ENCODE data around the gene NGEF.

The NGEF gene

DNA sequence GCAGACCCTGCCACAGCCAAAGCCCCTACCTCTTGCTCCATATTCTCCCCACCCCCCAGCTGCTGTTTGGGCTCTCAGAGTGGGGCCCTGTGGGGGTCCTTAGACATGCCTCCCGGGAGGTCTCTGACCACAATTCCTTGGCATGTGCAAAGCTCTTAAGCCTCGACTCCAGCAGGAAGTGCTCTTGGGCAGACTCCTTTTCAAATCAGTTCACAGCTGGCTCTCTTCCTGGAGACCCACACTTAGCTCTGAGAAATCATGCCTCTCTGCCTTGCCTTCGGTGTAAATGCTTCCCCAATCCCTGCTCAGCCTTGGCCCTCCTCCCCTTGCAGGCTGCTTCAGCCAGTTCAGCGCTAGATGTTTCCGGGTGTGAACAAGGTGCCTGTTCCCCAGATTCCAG is 46.9 kb downstream of the NGEF start:
- no peak for DNase-seq

DNA sequence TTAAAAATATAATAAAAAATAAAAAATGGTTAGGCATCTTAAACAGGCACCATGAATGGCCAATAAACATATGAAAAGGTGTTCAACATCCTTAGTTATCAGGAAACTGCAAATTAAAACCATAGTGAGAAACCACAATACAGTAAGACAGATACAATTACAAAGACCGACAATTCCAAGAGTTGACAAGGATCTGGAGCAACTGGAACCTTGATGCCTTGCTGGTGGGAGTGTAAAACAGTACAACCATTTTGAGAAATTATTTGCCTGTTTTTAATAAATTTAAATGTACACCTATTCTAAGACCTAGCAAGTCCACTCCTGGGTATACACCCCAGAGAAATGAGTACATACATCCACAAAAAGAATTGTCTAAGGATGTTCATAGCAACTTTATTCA is 49.1 kb downstream of the NGEF start:
- DNase-seq, result no peak

DNA sequence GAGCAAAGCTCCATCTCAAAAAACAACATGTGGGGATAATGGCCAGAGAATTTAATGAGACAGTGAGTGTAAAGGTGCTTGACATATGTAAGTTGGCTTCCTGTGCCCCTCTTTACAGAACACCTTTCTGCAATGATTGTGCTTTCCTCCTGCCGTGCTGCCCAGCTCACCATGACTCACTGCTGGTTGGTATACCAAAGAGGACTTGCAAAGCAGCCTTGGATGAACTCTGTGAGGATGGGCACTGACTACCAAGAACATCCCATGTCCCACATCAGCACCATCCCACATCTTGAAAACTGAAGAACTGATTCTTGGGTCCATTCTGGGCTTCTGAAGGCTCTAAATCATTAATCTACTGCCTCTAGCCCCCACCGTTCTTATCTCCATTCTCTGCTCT is 52.2 kb downstream of the NGEF start:
- DNase-seq, result no peak

DNA sequence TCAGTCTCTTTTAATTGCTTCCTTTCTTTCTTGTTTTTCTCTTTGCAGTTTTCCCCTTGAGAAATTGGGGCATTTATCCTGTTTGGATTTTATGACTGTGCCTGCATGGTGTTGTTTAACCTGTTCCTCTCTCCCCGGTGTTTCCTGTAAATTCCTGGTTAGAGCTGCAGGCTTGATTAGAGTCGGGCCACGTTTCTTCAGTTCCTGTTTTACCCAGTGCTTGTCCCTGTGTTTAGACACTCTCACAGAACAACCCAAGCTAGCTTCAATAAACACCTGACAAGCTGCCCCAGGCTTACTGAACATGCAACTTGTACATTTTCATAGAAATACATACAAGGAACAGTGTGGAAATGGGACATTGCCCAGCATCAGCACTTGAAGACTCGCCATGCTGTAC is 53.9 kb downstream of the NGEF start:
- DNase-seq, result no peak

DNA sequence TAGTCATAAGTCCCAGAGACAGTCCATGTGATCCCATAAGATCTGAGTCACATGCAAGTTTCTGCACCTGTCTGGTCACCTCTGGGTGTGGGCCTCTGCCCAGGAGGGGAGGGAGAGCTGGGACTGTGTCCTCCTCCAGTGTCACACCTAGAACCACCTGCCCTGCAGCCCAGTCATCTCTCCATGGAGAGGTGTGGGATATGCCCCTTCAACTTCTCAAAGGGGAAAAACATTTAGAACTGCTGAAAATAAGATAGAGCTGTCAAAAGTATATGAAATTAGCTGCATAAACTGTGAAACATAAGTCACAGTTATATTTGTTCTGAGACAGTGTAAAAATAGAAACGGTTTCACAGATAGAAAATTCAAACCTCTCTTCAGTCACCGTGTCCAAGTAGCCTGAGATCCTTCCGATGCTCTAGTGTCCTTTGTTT is 55.4 kb downstream of the NGEF start:
- DNase-seq, result no peak

DNA sequence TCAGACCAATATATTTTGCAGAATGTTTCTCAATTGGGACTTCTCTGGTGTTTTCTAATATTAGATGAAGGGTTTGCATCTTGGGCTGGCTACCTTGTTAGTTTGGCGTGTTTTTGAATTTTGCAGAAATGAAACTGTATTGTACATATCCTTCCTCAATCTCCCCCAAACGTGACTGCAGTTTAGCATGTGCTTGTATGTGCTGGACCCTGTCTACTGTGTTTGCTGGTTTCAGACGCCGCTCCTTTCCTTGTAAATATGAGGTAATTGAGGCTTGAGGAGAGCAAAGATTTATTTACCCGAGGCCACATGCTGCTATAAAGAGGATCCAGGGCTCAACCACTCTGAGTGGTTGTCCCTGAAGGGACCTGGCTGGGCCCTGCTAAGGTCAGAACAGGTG is 57.2 kb downstream of the NGEF start:
- DNase-seq, result no peak

DNA sequence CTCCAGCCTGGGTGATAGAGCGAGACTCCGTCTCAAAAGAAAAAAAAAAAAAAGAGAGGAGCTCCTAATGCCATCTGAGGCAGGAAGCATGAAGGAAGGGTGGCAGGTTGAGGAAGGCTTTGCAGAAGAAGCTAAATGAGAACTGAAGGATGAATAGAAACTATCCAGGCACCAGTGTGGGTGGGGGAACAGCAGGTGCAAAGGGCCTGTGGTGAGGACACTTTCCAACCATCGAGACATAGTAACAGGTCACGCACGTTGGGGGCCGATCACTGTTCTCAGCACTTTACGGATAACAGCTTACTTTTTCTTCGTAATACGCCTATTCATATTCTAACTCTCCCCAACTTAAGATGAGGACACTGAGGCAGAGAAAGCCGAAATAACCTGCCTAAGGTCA is 58.4 kb downstream of the NGEF start:
- no peak for DNase-seq

DNA sequence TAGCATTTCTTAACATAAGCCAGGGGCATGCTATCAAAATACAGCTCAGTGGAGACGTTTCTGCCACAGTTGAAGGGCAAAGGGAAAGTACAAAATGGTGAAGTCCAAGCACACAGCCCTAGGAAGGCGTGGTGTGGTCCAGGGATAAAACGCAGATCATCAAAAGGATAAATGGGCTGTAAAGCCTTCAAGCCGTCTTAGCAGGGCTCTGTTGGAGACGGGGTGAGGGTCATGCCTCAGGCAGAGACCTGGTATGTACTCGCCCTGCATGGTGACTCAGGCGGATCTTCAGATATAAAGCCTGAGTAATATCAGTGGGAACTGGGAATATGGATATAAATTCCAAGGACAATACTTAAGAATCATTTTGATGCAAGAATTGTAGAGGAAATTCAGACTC is 61.2 kb downstream of the NGEF start:
- DNase-seq, result no peak

DNA sequence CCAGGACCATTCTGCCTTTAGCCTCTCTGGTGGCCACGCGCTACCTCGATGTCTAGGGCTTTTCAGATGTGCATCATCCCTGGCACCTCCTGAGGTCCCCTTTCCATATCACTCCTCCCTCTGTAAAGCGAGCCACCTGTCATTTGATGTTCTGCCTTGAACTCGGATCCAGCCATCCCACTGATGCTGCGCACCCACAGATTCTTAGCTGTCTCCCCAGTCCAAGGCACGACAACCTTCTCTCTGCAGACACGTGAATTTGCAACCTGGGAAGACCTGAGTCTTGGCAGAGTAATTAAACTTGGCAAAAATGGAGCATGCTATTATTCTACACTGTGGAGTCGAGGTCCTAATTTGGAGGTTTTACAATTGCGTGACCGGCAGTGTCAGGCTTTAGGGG is 61.9 kb downstream of the NGEF start:
- DNase-seq, result no peak

DNA sequence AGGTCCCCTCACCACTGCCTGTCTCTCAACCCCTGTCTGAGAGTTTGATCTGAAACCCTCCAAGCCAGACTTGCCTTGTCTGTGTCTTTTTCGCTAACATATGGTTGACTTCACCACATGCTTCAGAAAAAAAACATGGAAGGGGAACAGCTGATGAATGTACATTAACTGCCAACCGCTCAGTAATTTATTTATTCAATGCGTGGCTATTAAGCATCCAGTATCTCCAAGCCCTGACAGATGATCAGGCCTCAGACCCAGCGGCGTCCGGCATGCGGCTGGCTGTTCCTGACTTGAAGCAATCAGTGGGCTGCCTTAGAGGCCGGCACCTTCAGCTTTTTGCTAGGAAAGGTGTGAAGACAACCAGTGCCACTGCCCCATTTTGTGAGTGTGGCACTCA is 62.3 kb downstream of the NGEF start:
- DNase-seq, result no peak

DNA sequence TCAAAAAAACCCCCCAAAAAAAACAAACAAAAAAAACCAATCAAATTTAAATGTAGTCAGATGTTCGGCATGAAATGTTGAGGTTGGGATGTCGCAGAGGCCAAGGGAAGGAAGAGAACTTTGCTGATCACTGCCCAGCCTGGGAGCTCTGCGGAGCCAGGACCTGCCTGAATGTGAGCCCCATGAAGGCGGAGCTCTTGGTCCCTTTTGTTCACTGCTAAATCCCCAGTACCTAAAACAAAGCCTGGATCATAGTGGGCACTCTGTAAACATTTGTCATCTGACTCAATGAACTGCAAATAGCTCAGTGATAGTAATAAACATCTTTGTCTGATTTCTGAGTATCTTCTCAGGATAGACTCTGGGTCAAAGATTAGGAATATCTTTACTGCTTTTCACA is 64.0 kb downstream of the NGEF start:
- DNase-seq, result no peak

DNA sequence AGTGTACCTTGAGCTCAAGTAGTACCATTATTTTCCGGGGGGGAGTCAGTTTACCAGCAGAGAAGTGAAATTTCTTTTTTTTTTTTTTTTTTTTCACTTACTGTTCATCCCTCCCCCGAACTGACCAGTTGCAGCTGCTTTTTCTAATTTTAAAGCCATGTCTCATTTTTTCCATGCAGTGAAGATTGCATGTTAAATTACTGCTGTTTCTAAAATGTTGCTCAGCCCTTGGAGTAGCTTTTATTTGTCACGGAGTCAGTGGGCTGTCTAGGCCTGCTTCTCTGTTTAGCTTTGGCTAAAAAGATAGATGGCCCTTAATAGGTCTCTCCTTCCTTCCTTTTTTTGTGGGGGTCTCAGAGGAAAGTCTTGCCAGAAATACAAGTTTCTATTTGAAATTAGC is 70.2 kb downstream of the NGEF start:
- DNase-seq, result no peak

DNA sequence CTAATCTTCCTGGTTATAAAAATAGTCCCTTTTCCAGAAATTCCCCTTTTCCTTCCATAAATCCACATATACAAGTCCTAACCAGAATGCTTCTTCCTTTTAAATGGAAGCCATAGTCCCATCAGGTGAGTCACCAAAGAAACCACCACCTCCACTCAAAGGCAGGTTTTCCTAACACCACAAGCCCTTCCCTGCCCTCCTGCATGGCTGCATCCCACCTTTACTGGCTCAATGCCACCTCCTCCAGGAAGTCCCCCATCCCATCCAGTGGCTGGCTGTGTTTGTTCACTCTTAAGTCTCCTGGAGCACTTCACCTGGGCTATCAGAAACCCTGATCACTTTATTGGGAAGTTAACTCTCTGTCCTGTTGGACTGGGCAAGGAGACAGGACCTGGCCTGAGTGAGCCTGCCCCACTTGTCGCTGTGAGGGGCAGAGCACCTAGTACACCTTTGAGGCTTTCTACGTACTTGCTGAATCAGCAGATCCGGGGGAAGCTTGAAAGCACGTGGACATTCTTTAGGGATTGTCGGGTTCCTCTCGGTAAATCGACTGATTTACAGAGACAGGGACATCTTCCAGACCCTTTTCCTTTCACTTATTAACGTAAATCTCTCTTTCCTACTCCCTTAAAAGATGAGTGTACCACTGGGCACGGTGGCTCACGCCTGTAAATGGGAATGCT is 71.0 kb downstream of the NGEF start:
- no peak for DNase-seq

DNA sequence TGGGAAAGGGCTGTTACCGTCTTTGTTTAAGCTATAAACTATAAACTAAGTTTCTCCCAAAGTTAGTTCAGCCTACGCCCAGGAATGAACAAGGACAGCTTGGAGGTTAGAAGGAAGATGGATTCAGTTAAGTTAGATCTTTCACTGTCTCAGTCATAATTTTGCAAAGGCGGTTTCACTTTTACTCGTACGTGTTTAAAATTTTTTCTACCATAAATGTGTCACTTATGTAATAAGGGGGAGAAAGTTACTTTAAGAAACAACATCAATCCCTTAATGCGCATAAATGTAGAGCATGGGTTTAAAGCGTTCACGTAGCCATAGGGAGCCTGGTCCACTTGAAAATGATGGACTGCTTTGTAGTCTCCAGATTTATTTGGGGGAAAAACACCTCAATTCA is 71.7 kb downstream of the NGEF start:
- DNase-seq, result no peak

DNA sequence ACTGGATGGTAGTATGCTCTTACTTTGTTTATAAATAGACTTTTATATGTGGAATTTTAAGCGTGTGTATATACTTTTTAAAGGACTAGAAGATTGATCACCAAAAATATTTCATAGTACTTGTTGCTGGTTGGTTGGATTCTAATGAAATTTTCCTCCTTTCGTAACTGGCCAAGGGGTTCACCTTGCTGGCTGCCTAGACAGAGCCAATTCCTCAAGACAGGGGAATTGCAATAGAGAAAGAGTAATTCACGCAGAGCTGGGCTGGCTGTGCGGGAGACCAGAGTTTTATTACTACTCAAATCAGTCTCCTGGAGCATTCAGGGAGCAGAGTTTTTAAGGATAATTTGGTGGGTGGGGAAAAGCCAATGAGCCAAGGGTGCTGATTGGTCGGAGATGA is 72.3 kb downstream of the NGEF start:
- no peak for DNase-seq

DNA sequence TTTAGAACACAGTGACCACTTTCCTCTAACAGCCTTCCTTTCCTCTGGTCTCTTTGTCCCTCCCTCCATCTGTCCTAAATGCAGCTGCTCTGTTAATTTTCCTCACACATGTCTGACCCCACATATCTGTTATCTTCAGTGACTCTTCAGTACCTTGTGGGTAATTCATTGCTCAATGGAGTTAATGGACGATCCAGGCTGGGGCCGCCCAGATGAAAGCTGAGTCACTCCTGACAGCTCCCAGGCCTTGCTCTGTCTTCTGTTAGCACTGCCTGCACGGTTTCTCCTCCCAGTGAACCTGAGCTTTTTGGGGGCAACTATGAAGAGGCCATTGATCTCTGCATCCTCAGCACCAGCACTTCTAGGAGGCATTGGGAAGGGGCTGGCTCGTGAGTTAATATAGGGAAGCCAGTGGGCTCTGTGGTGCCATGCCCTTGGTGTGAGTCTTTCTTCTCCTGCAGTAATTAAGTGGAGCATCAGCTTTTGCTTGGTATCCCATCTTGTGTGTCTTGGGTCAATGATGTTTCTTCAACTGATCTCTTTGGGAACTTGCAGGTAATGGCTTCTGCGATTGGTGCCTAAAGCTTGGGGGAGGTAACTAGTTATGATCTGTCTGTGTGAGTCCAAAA is 75.7 kb downstream of the NGEF start:
- DNase-seq, result no peak

DNA sequence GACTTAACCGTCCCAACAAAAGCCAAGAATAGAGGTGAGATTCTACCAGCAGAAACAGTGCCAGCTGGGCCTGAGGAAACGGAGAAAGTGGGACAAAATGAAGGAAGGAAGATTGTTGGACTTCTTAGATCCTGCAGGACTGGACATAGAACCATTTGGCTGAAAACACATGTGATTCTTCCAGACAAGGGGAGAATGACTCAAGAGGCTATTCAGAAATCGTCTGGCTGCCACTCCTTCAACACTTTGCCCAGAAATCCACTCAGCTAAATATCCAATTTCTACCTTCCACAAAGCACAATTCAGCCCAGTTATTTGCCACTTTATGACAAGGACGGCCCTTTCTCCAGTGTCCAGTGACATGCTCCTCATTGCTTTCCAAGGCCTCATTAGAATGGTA is 81.4 kb downstream of the NGEF start:
- DNase-seq, result no peak

DNA sequence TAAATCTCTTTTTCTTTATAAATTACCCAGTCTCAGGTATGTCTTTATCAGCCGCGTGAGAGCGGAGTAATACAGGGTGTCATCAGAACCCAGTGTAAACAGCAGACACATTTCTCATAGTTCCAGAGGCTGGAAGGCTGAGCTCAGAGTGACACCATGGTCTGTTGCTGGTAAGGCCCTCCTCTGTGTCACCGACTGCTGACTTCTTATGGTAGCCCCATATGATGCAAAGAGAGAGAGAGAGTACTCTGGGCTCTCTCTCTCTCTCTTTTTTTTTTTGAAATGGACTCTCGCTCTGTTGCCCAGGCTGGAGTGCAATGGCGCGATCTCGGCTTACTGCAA is 83.0 kb downstream of the NGEF start:
- no peak for DNase-seq

DNA sequence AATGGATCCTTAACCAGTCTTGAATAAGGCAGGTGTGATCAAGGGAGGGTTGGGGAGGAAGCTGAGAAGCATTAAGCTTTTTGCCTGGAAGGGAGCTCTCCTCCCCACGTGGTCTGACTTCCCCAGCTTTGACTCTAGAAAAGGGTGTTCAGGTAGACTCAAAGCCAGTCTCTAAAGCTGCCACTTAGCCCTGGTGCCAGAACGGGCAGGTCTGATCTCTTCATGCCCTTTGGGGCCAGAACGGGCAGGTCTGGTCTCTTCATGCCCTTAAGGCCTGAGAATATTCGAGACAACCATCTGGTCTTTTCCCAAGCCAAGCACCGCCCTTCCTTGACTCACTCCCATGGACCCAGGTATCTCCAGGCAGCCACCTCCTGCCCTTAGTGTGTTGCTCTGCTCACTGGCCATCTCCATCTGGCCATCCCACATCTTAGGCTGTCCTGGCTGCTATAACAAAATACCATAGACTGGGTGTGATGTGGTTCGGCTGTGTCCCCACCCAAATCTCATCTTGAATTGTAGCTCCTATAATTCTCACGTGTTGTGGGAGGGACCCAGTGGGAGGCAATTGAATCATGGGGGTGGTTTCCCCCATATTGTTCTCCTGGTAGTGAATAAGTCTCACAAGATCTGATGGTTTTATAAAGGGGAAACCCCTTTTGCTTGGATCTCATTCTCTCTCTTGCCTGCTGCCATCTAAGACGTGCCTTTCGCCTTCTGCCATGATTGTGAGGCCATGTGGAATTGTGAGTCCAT is 83.6 kb downstream of the NGEF start:
- no peak for DNase-seq

DNA sequence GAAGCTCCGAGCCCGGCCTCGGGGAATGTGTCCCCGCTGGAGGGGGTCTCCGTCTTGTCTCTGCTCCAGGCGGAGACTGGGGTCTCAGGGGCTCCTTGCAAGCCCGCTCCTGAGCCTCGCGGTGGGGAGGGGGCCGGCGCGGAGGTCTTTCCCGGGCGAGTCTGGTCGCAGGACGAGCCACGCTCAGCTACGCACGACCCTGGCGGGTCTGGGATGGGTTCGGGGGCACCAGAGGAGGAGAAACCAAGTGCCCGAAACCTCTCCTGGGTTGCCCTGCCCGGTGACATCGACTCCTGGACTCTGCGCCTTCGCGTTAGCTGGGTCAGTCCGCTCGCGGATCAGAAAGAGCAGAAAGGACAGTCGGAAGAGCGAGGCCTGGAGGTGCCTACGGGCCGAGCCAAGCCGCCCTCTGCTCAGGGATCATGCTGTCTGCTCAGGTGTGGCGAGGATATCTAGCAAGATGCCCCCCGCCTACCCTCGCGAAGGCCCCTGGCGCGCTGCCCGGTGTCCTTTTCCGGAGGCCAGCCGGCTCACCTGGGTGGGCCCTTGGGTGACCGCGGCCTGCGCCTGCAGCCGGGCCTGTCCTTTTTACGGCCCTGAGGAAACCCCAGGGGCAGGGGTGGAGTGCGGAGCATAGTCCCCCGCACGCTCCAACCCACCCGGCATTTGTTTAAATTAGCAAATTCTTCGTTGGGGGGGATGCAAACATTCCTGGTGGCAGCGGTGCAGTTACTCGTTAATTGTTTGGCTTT is 84.3 kb downstream of the NGEF start:
- DNase-seq, result no peak

DNA sequence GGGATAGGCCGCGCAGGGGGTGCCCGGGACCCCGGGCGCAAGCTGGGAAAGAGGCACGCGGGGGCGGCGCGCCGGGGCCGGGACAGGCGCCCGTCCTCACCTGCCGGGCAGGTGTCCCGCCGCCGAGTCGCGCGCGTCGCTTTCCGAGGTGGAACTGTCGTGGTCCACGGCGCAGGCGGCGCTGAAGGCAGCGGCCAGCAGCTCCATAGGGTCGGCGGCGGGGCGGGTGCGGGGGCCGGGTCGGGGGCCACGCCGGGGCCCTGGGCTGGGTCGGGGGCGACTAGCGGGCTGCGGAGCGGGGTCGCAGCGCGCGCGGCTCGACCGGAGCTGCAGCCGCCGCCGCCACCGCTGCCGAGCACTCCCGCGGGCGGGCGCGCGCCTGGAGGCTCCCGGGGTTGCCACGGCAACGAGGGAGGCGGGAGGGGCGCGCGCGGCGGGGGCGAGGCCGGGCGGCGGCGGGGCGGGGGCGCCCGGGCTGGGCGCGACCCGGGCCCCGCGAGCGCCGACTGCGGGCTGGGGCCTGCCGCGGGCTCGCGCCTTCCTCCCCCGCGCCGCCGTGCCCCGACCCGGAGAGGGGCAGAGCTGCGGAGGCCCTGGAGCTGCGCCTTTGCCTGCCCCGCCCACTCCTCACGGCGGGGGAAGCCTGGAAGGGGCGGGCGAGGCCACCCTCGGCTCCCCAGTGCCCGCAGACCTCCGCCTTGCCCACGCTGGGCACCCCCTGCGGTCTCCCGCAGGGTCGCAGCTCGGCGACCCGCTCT is 85.1 kb downstream of the NGEF start:
- no peak for DNase-seq

DNA sequence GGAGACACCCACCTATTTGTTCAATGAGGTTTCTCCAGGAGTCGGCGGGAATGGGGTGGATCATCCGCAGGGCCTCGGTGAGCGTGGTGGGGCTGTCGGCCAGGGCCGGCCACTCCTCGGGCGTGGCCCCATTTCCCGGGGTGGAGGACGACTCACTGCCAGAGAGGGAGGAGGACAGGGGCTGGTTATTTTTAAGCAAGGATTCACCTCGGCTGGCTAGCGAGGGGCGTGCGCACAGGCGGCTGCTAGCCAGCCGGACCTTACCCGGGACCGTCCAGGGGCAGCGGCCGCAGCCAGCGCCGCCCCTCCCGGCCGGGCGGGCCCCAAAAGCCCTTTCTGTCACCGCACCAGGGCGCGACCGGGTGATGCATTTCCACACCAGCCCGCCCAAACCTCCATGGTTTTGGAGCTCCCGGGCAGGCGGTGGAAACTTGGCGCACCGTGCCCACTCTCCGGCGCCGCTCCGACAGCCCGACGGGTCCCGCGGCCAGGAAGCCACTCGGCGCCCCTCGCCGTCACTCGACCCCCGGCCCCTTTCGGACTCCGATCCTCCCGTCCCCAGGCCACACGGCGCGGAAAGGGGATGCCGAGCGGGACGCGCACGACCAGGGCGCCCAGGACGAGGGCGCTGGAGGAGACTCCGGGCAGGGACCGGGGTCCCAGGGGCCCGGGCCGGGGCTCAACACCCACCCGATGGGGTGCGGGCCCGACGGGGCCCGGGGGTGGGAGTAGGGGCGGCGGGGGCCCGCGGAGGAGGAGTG is 85.8 kb downstream of the NGEF start:
- no peak for DNase-seq

Measured in T1000 (cell line).